Measurements from ENCODE around the gene SORCS2. TPM values are rescaled to one million over a fixed set of nuclear protein-coding genes. Genes with fewer than 3 reads are reported as not detected.

The SORCS2 gene
- total RNA-seq, 1 donor from 2014 or later: 13.8 TPM

DNA sequence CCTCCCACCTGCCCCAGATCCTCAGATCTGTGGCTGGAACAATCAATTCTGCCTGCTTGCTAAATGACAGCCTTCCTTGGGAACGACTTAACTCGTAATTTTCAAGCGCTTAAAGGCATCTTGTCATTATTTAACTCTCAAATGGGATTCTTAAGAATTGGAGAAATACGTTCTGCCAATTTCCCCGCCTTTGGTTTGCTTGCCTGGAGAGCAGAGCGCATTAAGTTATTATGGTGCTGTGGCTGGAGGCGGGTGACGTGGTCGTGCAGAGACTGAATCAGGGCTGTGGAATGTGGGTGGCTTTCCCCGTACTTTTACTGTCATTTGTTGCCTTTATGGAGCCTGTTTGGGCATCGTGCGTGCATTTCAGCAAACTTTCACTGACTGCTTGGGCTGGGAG lies 321.3 kb downstream of the SORCS2 start:
- H3K9ac ChIP-seq (ENCODE audit: low read length): peak overlapping the region; percentile 18
- Mint-ChIP-seq H3K4me3 (ENCODE audit: unreplicated experiment) (no peak overlapping the region), H3K4me1 (ENCODE audit: low read depth, unreplicated experiment) (peaks cover 38% of the 10 kb centered on the region), H3K36me3 (ENCODE audit: low read depth, unreplicated experiment) (peaks cover 10% of the 10 kb centered on the region), H3K27ac (ENCODE audit: unreplicated experiment) (peak overlapping the region; percentile 63), H3K27me3 (ENCODE audit: low read depth, unreplicated experiment) (peaks cover 33% of the 10 kb centered on the region), H3K9me3 (ENCODE audit: unreplicated experiment) (no peaks in the 10 kb centered on the region)
- H3K9me3 ChIP-seq (ENCODE audit: insufficient read depth, low read depth, low read length): no peaks in the 10 kb centered on the region
- no peaks in the 10 kb centered on the region for H3K36me3 ChIP-seq (ENCODE audit: insufficient read depth, low read length)
- DNase-seq (ENCODE audit: low read depth) (peak; percentile 80), FAIRE-seq (peak; percentile 52)
- H3K27me3 ChIP-seq (ENCODE audit: insufficient read depth, low read length): peaks cover 11% of the 10 kb centered on the region
- no peak overlapping the region for H3K4me3 ChIP-seq (ENCODE audit: insufficient read depth, low read depth, low read length)
- no peak for TF ChIP-seq CTCF (IDR thresholded peaks at IDR 0.05; ENCODE audit: insufficient read depth, low read depth, low read length)
- TF ChIP-seq EZH2 (IDR thresholded peaks at IDR 0.05; ENCODE audit: insufficient read depth, low read length): no peak
- H3K79me2 ChIP-seq (ENCODE audit: insufficient read depth, low read length): no peaks in the 10 kb centered on the region
- H2AFZ ChIP-seq (ENCODE audit: low read depth, low read length): peak overlapping the region; percentile 9
- peaks cover 14% of the 10 kb centered on the region for H3K4me1 ChIP-seq (ENCODE audit: insufficient read depth, low read length)
- peak overlapping the region; percentile 70 for H3K4me2 ChIP-seq (ENCODE audit: low read length)
- H3K27ac ChIP-seq (ENCODE audit: low read depth, low read length): peak overlapping the region; percentile 27
- H4K20me1 ChIP-seq (ENCODE audit: insufficient read depth, low read length): peaks cover 24% of the 10 kb centered on the region

- TF ChIP-seq EZH2 (IDR thresholded peaks at IDR 0.05; ENCODE audit: insufficient read depth, low read length): no peak
- TF ChIP-seq CTCF (IDR thresholded peaks at IDR 0.05; ENCODE audit: insufficient read depth, low read depth, low read length): no peak
- Mint-ChIP-seq H3K27ac (ENCODE audit: unreplicated experiment) (peak overlapping the region; percentile 63), H3K27me3 (ENCODE audit: low read depth, unreplicated experiment) (peaks cover 30% of the 10 kb centered on the region), H3K4me3 (ENCODE audit: unreplicated experiment) (no peak overlapping the region), H3K9me3 (ENCODE audit: unreplicated experiment) (no peaks in the 10 kb centered on the region), H3K36me3 (ENCODE audit: low read depth, unreplicated experiment) (peaks cover 10% of the 10 kb centered on the region), H3K4me1 (ENCODE audit: low read depth, unreplicated experiment) (peaks cover 37% of the 10 kb centered on the region)
- DNase-seq (ENCODE audit: low read depth) (no peak), FAIRE-seq (no peak)
- H2AFZ ChIP-seq (ENCODE audit: low read depth, low read length): no peak overlapping the region
- H3K27ac ChIP-seq (ENCODE audit: low read depth, low read length): peak overlapping the region; percentile 6
- H3K4me1 ChIP-seq (ENCODE audit: insufficient read depth, low read length): peaks cover 15% of the 10 kb centered on the region
- no peak overlapping the region for H3K4me3 ChIP-seq (ENCODE audit: insufficient read depth, low read depth, low read length)
- peaks cover 14% of the 10 kb centered on the region for H3K27me3 ChIP-seq (ENCODE audit: insufficient read depth, low read length)
- no peaks in the 10 kb centered on the region for H3K9me3 ChIP-seq (ENCODE audit: insufficient read depth, low read depth, low read length)
- H3K9ac ChIP-seq (ENCODE audit: low read length): no peak overlapping the region
- peaks cover 24% of the 10 kb centered on the region for H4K20me1 ChIP-seq (ENCODE audit: insufficient read depth, low read length)
- H3K79me2 ChIP-seq (ENCODE audit: insufficient read depth, low read length): no peaks in the 10 kb centered on the region
- H3K36me3 ChIP-seq (ENCODE audit: insufficient read depth, low read length): no peaks in the 10 kb centered on the region
- peak overlapping the region; percentile 70 for H3K4me2 ChIP-seq (ENCODE audit: low read length)
Measured at GRCh38 chr4:7514281-7514680, 321.9 kb downstream of the SORCS2 start.

DNA sequence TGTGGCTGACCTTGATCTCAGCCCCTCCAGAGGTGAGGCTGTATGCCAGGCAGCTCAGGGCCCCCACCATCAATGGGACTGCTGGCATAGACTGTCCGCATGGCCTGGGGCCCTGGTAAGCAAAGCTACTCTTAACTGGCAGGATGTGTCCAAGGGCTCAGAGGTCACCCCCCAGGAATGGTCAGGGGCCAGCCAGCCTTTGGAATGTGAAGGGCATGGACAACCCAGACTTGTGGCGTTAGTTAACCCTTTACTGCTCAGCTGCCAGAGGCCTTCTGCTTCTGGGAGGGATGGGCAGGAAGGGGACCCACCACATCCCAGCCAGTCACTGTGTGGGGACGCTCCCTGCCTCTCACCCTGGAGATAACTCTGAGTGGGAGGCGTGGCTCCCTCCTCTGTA lies 322.5 kb downstream of the SORCS2 start:
- DNase-seq (ENCODE audit: low read depth) (no peak), FAIRE-seq (no peak)
- Histone ChIP-seq H3K79me2 (ENCODE audit: insufficient read depth, low read length) (no peaks in the 10 kb centered on the region), H2AFZ (ENCODE audit: low read depth, low read length) (no peak overlapping the region), H3K9me3 (ENCODE audit: insufficient read depth, low read depth, low read length) (no peaks in the 10 kb centered on the region), H3K27me3 (ENCODE audit: insufficient read depth, low read length) (peaks cover 17% of the 10 kb centered on the region), H3K4me2 (ENCODE audit: low read length) (no peak overlapping the region), H3K27ac (ENCODE audit: low read depth, low read length) (no peak overlapping the region), H3K9ac (ENCODE audit: low read length) (no peak overlapping the region), H3K4me3 (ENCODE audit: insufficient read depth, low read depth, low read length) (no peak overlapping the region), H3K36me3 (ENCODE audit: insufficient read depth, low read length) (no peaks in the 10 kb centered on the region), H3K4me1 (ENCODE audit: insufficient read depth, low read length) (peaks cover 17% of the 10 kb centered on the region), H4K20me1 (ENCODE audit: insufficient read depth, low read length) (peaks cover 27% of the 10 kb centered on the region)
- Mint-ChIP-seq H3K4me1 (ENCODE audit: low read depth, unreplicated experiment) (peaks cover 37% of the 10 kb centered on the region), H3K36me3 (ENCODE audit: low read depth, unreplicated experiment) (peaks cover 12% of the 10 kb centered on the region), H3K4me3 (ENCODE audit: unreplicated experiment) (no peak overlapping the region), H3K27me3 (ENCODE audit: low read depth, unreplicated experiment) (peaks cover 30% of the 10 kb centered on the region), H3K27ac (ENCODE audit: unreplicated experiment) (no peak overlapping the region), H3K9me3 (ENCODE audit: unreplicated experiment) (peaks cover 2% of the 10 kb centered on the region)
- TF ChIP-seq CTCF (IDR thresholded peaks at IDR 0.05; ENCODE audit: insufficient read depth, low read depth, low read length): no peak

Measured in astrocyte (in vitro differentiated cells and primary cell).